Activated gamma-delta T cell (primary cell): ENCODE data around the gene TMEM25.
A peak's percentile ranks its signal among the peaks of the same experiment; 100 is the strongest.
"Not testable (repeated sequence)": the region's sequence is repeated elsewhere in the genome, so short reads cannot be mapped to it uniquely, and the experiment has no call there.

Source experiments
- DNase-seq: peaks from one replicate; lab custom pipeline; 2025; lab: John Stamatoyannopoulos, UW
- total RNA-seq, 2 donors: gene quantifications; one replicate each; lab custom pipeline; 2026; lab: John Stamatoyannopoulos, UW

Gene TMEM25
- total RNA-seq, result 10.9 to 19.1 reads per million in 2 donors

DNA sequence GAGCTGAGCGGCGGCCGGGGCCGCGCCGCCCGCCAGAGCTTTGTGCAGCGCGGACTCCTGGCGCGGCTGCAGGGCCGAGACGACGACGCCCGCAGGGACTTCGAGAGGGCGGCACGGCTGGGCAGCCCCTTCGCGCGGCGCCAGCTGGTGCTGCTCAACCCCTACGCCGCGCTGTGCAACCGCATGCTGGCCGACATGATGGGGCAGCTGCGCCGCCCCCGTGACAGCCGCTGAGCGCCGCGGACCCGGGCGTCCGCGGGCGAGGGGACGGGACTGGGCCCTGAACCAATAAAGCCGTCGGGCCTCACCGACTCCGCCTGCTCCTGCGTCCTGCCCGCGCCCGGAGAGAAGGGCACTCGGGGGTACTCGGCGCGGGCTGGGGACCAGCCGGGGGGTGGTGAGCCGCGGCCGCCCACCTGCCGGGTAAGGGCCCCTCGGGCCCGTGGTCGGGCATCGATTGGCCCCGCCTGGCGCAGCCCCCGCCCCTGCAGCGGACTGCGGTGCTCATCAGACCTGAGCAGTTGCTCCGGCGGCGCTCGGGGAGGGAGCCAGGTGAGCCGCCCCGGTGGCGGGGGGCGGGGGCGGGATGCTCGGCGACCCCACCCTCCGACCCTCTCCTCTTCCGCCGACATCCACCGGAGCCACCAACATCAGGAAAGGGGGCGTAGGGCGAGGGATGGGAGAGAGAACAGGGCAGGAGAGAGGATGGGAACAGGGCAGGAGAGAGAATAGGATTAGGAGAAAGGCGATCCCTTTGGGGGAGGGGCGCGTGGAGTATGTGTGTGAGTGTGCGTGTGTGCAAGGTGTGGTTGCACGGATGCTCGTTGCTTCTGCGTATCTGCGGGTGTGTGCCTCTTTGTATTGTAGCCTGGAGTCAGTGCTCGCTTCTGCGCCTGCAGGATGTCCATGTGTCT, at the start of gene TMEM25:
TSS of gene TMEM25 (plus strand) at position 510 of the 914 bp plus-strand sequence. CDS start 610 bp downstream, outside the sequence.
- peak; percentile 57 for DNase-seq

GRCh38 chr11:118481238-118481637, 49.8 kb upstream of the TMEM25 start:
- not testable (repeated sequence) for DNase-seq

- DNase-seq, result no peak
These were observed 46.6 kb upstream of the TMEM25 start for GRCh38 chr11:118484405-118484804.

GRCh38 chr11:118485273-118485672, 45.7 kb upstream of the TMEM25 start:
- no peak for DNase-seq

DNA sequence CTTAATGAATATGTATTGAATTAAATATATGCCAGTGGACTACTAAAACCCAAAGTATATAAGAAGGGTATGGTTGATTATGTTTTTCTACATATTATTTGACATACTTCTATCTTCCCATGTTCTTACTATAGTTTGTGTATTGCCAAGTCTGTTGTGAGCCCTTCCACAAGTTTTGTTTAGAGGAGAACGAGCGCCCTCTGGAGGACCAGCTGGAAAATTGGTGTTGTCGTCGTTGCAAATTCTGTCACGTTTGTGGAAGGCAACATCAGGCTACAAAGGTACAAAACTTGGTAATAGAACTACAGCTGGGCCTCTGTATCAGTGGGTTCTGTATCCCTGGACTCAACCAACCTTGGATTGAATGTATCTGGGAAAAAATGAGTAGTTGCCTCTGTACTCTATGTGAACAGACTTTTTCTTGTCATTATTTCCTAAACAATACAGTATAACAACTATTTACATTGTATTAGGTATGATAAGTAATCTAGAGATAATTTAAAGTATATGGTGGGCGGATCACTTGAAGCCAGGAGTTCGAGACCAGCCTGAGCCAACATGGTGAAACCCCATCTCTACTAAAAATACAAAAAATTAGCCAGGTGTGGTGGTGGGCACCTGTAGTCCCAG, 42.4 kb upstream of the TMEM25 start:
- no peak for DNase-seq

DNA sequence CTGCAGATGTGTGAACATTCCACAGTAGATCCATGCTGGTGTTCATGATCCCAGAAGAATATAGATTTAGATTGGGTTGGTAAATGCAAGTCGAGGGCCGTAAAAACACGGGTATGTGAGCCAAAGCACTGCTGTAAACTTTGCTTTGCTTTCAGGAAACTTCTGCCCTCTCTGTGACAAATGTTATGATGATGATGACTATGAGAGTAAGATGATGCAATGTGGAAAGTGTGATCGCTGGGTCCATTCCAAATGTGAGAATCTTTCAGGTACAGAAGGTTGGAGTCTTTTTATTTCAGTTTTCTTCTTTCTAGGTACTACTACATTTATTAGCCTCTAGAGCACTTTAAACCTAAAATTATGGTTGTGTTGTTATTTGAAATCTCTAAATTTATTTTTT, 40.0 kb upstream of the TMEM25 start:
- no peak for DNase-seq

DNA sequence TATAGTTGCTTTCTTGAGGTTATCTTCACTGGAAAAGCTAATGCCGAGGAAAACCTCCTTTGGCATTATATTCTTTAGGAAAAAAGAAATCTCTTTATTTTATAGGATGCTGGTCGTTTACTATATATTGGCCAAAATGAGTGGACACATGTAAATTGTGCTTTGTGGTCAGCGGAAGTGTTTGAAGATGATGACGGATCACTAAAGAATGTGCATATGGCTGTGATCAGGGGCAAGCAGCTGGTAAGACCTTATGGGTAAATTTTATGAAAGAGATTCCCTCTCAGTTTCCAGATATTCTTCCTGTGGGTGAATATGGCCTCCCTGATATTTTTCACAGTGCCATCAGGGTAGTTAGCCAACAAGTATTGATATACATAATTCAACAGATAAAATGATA, 33.2 kb upstream of the TMEM25 start:
- no peak for DNase-seq

GRCh38 chr11:118503216-118503615, 27.8 kb upstream of the TMEM25 start:
- DNase-seq, result no peak

DNA sequence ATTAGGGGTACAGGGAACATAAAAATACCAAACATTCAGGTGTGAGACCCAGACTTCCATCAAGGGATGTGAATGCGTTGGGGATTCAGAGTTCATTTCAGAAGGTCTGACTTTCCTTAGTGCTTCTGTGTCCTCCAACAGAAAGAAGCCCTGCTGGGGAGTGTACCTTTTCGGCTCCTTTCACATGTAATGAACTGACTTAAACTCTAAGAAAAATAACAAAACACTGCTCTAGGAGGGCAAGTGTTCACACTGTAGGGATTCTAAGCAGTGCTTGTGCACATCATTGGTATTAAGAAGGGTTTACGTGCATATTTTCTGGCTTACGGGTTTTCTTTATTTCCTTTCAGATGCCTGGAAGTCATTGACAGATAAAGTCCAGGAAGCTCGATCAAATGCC, 19.4 kb upstream of the TMEM25 start:
- DNase-seq, result no peak

- no peak for DNase-seq
These were observed 16.9 kb upstream of the TMEM25 start for GRCh38 chr11:118514103-118514502.

DNA sequence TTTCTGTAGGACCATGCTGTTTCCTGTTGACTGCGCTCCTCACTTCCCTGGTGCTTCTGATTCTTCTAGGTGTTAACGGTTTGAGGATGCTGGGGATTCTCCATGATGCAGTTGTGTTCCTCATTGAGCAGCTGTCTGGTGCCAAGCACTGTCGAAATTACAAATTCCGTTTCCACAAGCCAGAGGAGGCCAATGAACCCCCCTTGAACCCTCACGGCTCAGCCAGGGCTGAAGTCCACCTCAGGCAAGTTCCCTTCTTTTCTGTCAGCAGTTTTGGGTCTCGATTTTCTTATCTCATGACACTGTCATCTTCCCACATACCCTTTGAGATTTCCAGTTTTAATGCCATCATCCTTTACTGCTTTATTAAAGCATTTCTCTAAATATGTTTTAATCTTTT, 11.4 kb upstream of the TMEM25 start:
- no peak for DNase-seq

DNA sequence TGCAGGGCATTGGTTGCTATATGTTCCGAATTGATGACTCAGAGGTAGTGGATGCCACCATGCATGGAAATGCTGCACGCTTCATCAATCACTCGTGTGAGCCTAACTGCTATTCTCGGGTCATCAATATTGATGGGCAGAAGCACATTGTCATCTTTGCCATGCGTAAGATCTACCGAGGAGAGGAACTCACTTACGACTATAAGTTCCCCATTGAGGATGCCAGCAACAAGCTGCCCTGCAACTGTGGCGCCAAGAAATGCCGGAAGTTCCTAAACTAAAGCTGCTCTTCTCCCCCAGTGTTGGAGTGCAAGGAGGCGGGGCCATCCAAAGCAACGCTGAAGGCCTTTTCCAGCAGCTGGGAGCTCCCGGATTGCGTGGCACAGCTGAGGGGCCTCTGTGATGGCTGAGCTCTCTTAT, 9.1 kb upstream of the TMEM25 start:
- DNase-seq, result no peak

DNA sequence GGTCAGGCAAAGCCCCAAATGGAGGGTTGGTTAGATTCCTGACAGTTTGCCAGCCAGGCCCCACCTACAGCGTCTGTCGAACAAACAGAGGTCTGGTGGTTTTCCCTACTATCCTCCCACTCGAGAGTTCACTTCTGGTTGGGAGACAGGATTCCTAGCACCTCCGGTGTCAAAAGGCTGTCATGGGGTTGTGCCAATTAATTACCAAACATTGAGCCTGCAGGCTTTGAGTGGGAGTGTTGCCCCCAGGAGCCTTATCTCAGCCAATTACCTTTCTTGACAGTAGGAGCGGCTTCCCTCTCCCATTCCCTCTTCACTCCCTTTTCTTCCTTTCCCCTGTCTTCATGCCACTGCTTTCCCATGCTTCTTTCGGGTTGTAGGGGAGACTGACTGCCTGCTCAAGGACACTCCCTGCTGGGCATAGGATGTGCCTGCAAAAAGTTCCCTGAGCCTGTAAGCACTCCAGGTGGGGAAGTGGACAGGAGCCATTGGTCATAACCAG, 8.4 kb upstream of the TMEM25 start:
- DNase-seq, result no peak

DNA sequence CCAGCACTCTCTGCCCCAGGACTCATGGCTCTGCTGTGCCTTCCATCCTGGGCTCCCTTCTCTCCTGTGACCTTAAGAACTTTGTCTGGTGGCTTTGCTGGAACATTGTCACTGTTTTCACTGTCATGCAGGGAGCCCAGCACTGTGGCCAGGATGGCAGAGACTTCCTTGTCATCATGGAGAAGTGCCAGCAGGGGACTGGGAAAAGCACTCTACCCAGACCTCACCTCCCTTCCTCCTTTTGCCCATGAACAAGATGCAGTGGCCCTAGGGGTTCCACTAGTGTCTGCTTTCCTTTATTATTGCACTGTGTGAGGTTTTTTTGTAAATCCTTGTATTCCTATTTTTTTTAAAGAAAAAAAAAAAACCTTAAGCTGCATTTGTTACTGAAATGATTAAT, 6.6 kb upstream of the TMEM25 start:
- no peak for DNase-seq

- DNase-seq, result no peak
These were observed 6.1 kb upstream of the TMEM25 start for GRCh38 chr11:118524757-118525470.

DNA sequence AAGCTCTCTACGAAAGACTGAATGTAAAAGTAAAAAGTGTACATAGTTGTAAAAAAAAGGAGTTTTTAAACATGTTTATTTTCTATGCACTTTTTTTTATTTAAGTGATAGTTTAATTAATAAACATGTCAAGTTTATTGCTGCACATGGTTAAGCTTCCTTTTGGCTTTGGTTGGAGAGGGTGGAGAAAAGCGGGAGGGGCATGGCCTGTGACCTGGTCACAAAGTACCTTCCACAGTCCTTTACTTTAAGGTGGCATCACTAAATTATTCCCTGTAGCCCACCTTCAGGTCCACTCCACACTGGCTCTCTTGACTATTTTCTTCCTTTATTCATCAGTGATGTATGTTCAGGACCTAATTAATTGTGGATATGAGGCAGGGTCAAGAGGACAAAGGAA, 4.3 kb upstream of the TMEM25 start:
- DNase-seq, result no peak

GRCh38 chr11:118527109-118527508, 3.9 kb upstream of the TMEM25 start, which contains the start of gene TTC36:
TTC36 (plus strand) TSS chr11:118527474; CDS start chr11:118527495, 21 bp downstream.
- DNase-seq, result no peak

DNA sequence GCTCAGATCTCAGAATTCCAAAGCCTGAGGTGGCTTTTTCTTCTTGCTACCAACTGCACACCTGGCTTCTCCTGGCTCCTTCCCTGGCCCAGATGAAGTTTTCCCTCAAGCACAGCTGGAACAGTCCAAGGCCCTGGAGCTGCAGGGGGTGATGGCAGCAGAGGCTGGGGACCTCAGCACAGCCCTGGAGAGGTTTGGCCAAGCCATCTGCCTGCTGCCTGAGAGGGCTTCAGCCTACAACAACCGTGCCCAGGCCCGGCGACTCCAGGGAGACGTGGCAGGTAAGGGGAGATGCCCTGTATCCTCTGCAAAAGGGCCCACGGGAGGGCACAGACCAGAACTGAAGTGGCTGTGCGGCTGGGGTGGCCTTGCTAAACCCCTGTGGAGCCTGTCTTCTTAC, 2.5 kb upstream of the TMEM25 start:
- DNase-seq, result no peak

DNA sequence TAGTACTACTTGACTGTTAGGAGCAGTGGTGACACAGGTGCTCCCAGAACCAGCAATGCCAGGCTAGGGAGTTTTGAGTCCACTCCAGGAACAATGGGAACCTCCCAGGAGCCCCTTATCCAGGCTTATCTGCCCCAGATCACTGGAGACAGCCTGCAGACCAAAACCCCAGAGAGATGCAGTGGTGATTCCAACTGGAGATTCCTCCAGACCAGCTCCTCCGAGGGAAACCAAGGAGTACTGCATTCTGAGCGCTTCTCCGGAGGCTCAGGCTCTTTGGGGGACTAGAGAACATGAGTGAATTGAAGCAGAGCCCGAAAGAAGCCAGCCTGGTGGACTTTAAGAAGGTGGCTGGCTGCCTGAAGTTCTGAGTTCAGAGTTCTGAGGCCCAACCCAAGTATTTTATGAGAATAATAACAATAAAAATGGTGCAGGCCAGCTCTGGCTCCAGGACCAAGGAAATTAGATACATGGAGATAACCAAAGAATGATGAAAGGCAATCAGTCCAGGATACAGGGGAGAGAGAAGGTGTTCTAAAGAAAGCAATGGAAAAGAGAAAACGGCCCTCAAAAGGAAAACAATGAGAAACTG, 1.3 kb upstream of the TMEM25 start:
- no peak for DNase-seq

DNA sequence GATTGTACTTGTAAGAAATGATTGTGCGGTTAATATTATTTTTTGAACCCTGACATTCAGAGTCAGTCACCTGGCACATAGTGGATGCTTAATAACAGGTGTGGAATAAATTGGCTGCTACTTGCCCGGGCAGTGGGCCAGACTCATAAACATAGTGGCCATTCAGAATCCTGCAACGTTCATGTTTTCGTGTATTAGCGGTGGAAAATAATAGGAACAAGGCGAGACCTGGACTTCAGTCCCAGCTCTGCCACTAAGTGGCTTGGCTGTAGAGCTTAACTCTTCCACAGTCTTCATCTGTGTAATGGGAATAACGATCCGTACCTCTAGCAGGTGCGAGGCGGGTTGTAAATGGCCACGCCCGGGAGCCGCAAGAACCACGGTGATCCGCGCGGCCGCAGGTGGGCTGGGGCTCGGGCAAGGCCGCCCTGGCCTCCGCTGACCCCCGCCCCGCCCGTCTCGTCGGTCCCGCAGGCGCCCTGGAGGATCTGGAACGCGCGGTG, 761 bp upstream of the TMEM25 start:
- DNase-seq, result no peak

DNA sequence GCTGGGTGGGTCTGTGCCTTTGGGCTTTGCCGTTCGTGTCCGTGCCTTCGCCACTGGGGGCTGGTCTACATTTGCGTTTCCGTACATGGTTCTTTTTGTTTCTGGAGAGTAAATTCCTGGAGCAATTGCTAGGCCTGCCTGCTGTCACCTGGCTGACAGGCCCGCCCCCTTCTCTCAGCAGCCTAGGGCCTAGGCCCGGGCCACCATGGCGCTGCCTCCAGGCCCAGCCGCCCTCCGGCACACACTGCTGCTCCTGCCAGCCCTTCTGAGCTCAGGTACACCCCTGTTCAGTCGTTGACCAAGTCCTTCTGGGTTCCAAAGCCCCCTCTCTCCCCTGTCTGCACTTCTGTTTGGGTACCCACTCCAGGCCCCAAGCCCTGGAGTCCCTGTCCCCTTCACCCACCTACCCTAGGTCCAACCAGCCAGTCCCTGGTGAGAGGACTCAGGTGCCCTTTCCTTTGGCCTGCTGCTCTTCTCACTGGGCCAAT, 649 bp downstream of the TMEM25 start:
- DNase-seq, result no peak
